Colonic mucosa (tissue), 4 donors: ENCODE data around the gene RRM2. TPM values are rescaled to one million over a fixed set of nuclear protein-coding genes. Genes with fewer than 3 reads are reported as not detected.

Source experiments
- DNase-seq: peaks from one replicate; pipeline ENCODE4 v3.0.0-alpha.2; 2020
- H3K27ac ChIP-seq: fragments of 200-600 bp; one replicate; pipeline ENCODE4 v1.8.0; 2021
- H3K27me3 ChIP-seq: fragments of 200-600 bp; one replicate; pipeline ENCODE4 v1.8.0; 2021
- H3K36me3 ChIP-seq: fragments of 200-600 bp; one replicate; pipeline ENCODE4 v1.8.0; 2021
- H3K4me1 ChIP-seq: fragments of 200-600 bp; one replicate; pipeline ENCODE4 v1.8.0; 2021; ENCODE audit warnings: mild to moderate bottlenecking
- H3K4me3 ChIP-seq: fragments of 200-600 bp; one replicate; pipeline ENCODE4 v1.8.0; 2021
- H3K9ac ChIP-seq, 2 donors: one replicate each; pipeline ENCODE4 v1.7.0; 2013; ENCODE audit warnings: control low read depth in 2 of 2, low read depth in 2 of 2, low read length in 2 of 2
- H3K9me3 ChIP-seq: fragments of 200-600 bp; one replicate; pipeline ENCODE4 v1.8.0; 2021
- CTCF ChIP-seq: fragments of 200-600 bp; IDR thresholded peaks from one replicate; pipeline ENCODE4 v1.8.0; 2022; ENCODE audit warnings: antibody characterized with exemption, mild to moderate bottlenecking
- intact Hi-C: fragments of 100-400 bp; cut with DNase I; formaldehyde crosslinking; loops from one replicate; pipeline ENCODE4 v1.14.1; 2022
- total RNA-seq, 2 donors: library from RNA; stranded (reverse); fragmentation: NEBNext Ultra II Directional in 1 of 2; extraction: Animal tissue kit (Norgen Biotek cat#: 25700) in 1 of 2; gene quantifications; one replicate each; pipeline ENCODE4 v1.2.1, GENCODE V29; 2021
- donor health status: healthy.
- donor health status: DM: no; HTN: no; CAD: no.
- donor health status: DM: no; HTN: no; CAD: no.

Gene RRM2
- total RNA-seq, 2 donors from 2014 or later, result 54.3 to 216 TPM

- H3K4me3 ChIP-seq, result no peak overlapping the region
- intact Hi-C loops, result no loop called here
- H3K9me3 ChIP-seq, result no peaks in the 10 kb centered on the region
- peaks cover 4% of the 10 kb centered on the region for H3K4me1 ChIP-seq
- H3K9ac ChIP-seq, result no peak overlapping the region
- no peak overlapping the region for H3K27ac ChIP-seq
- DNase-seq, result no peak
- TF ChIP-seq CTCF, result no peak
- H3K36me3 ChIP-seq, result no peaks in the 10 kb centered on the region
- H3K27me3 ChIP-seq, result no peaks in the 10 kb centered on the region
These were observed 37.1 kb downstream of the RRM2 start for GRCh38 chr2:10159581-10160131.

DNA sequence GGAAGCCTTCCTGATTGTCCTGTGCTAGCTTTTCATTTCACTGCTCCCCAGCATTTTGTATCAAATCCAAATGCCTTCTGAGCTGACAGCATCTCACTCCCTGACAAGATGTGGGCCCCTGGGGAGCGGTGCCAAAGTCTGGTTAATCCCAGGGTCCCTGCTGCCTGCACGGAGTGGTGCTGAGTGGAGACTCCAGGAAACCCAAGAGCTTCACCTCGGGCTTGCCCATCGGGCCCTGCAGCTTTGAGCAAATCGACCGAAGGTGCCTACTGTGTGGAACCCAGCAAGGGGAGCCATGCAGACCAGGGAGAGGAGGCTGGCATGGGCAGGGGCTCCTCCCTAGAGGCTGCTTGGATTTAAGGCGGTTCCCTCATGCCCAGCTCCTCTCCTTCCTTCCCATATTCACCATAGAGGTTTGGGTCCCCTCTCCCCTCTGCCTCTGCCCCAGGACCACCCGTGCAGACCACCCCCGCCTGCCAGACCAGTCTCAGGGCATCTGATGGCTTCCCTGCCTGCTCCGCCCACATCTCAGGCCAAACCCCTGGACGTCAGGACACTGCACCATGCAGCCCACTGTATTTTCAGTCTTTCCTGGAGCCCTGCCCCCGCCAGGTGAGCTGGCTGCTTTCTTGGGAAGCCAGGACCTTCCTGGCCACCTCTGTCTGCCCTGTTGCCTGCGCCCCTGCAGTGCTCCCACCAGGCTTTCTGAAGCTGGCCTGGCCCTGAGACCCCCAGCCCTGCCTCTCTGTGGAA is 37.8 kb downstream of the RRM2 start:
- Histone ChIP-seq H3K27ac (no peak overlapping the region), H3K27me3 (no peaks in the 10 kb centered on the region), H3K9me3 (no peaks in the 10 kb centered on the region), H3K36me3 (no peaks in the 10 kb centered on the region), H3K4me3 (no peak overlapping the region), H3K4me1 (peaks cover 4% of the 10 kb centered on the region), H3K9ac (no peak overlapping the region)
- intact Hi-C loops, result no loop called here
- TF ChIP-seq CTCF, result no peak
- DNase-seq, result no peak

DNA sequence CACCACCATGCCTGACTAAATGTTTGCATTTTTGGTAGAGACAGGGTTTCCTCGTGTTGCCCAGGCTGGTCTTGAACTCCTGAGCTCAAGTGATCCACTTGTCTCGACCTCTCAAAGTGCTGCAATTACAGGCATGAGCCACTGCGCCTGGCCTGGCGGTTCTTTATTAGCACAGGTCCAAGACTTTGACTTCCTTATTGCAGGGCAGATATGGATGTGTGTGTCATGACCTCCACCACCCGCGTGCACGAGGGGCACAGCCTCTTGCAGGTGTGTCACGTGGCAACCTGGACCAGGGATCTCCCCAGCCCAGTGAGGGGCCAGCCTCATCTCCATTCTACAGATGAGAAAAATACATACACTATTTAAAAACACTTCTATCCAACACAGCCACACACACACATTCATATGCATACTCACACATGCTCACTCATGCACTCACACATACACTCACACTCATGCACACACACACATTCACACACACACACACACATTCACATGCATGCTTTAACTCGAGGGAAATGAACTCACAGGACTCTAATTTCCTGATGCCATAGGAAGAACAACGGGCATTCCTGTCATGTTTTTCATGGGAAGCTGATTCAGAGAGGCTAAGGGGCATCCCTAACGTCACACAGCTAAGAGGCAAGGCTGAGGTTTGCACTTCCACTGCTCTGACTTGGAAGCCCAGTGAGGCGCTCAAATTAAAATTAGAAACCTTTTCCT is 38.8 kb downstream of the RRM2 start:
- Histone ChIP-seq H3K4me3 (no peak overlapping the region), H3K36me3 (no peaks in the 10 kb centered on the region), H3K27ac (no peak overlapping the region), H3K4me1 (peaks cover 4% of the 10 kb centered on the region), H3K27me3 (no peaks in the 10 kb centered on the region), H3K9ac (no peak overlapping the region), H3K9me3 (no peaks in the 10 kb centered on the region)
- intact Hi-C loops, result no loop called here
- TF ChIP-seq CTCF, result no peak
- DNase-seq, result peak; percentile 56

GRCh38 chr2:10161961-10162441 is 39.5 kb downstream of the RRM2 start:
- Histone ChIP-seq H3K4me1 (peaks cover 4% of the 10 kb centered on the region), H3K27me3 (no peaks in the 10 kb centered on the region), H3K9me3 (no peaks in the 10 kb centered on the region), H3K9ac (no peak overlapping the region), H3K36me3 (no peaks in the 10 kb centered on the region), H3K4me3 (no peak overlapping the region), H3K27ac (no peak overlapping the region)
- no peak for DNase-seq
- TF ChIP-seq CTCF, result no peak
- intact Hi-C loops, result no loop called here

DNA sequence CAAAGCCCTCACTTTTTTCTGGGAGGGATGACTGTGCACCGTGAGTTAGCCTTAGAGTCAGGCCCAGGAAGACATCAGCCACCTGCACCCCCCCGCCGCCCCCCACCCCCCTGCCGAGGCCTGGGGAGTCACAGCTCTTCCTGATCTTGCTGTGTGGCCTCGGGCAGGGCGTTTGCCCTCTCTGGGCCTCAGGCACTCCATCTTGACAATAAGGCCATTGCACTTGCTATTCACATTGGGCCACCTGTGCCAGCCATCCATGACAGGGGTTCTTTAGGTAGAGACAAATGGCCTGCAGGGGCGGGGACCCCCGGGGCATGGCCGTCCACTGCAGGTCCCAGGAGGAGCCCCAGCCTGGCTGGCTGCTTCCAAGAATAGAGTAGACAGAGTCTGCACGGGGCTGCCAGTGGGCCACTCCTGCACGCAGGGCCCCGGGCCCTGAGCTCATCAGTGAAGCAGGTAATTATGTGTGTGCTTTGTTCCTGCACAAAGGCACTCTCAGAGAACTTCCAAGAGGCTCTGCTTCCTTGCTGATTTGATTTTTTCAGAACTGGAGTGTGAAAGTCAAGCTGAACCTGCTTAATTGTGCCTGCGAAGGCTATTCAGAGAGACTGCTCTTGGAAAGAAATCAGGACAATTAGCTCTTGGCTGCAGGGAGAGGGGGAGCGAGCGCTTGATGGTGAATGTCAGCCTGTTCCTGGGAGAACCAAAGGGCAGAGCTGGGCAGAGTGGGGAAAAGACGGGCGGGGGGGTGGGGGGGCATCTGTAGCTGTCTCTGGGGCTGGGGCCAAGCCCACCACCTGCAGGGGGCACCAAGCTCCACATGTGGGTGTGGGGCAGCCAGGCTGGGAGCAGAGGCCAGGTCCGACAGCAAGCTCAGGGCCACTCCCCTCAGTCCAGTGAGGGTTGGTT is 40.3 kb downstream of the RRM2 start:
- no peak for TF ChIP-seq CTCF
- Histone ChIP-seq H3K27me3 (no peaks in the 10 kb centered on the region), H3K27ac (no peak overlapping the region), H3K4me1 (peaks cover 4% of the 10 kb centered on the region), H3K36me3 (no peaks in the 10 kb centered on the region), H3K9me3 (no peaks in the 10 kb centered on the region), H3K4me3 (no peak overlapping the region), H3K9ac (no peak overlapping the region)
- DNase-seq, result no peak
- intact Hi-C loops, result no loop called here
